HEK293T (cell line): ENCODE data around the gene PRKG2.

Experiments used
- CTCF ChIA-PET: fragments of 350-600 bp; formaldehyde crosslinking; extraction: SDS; loops from one replicate; lab custom pipeline; 2021; ENCODE audit warnings: antibody characterized with exemption, inconsistent platforms; lab: Yijun Ruan, JAX
- POLR2A ChIA-PET: fragments of 350-600 bp; formaldehyde crosslinking; extraction: SDS; loops from one replicate; lab custom pipeline; 2020; ENCODE audit warnings: antibody characterized with exemption, inconsistent platforms; lab: Yijun Ruan, JAX
- DNase-seq: peaks from one replicate; pipeline ENCODE4 v3.0.0; 2012; ENCODE audit warnings: mixed read lengths; ENCODE audit errors: extremely low spot score
- ARNT ChIP-seq: fragments of 450-650 bp; IDR thresholded peaks from 2 replicates; pipeline ENCODE4 v1.6.1; 2017; ENCODE audit warnings: mild to moderate bottlenecking
- BHLHE40 ChIP-seq: fragments of 450-650 bp; IDR thresholded peaks from 2 replicates; pipeline ENCODE4 v1.6.1; 2016; ENCODE audit warnings: mild to moderate bottlenecking, moderate library complexity, borderline replicate concordance
- CTBP1 ChIP-seq: fragments of 450-650 bp; IDR thresholded peaks from 2 replicates; pipeline ENCODE4 v1.6.1; 2016; ENCODE audit warnings: borderline replicate concordance
- ELF4 ChIP-seq: fragments of 450-650 bp; IDR thresholded peaks from 2 replicates; pipeline ENCODE4 v1.6.1; 2017; ENCODE audit warnings: antibody characterized with exemption
- FOXA1 ChIP-seq: fragments of 450-650 bp; IDR thresholded peaks from 2 replicates; pipeline ENCODE4 v1.6.1; 2016; ENCODE audit warnings: mild to moderate bottlenecking
- FOXK2 ChIP-seq: fragments of 450-650 bp; IDR thresholded peaks from 2 replicates; pipeline ENCODE4 v1.6.1; 2016; ENCODE audit warnings: mild to moderate bottlenecking
- FOXM1 ChIP-seq: fragments of 450-650 bp; IDR thresholded peaks from 2 replicates; pipeline ENCODE4 v1.6.1; 2017; ENCODE audit warnings: mild to moderate bottlenecking, borderline replicate concordance
- HDGF ChIP-seq: fragments of 450-650 bp; IDR thresholded peaks from 2 replicates; pipeline ENCODE4 v1.6.1; 2017; ENCODE audit warnings: antibody characterized with exemption, borderline replicate concordance
- L3MBTL2 ChIP-seq: fragments of 450-650 bp; conservative IDR thresholded peaks from 2 replicates; pipeline ENCODE4 v1.6.1; 2016; ENCODE audit warnings: mild to moderate bottlenecking
- LEF1 ChIP-seq: fragments of 450-650 bp; IDR thresholded peaks from 2 replicates; pipeline ENCODE4 v1.6.1; 2017; ENCODE audit warnings: mild to moderate bottlenecking, borderline replicate concordance
- NFRKB ChIP-seq: fragments of 450-650 bp; IDR thresholded peaks from 2 replicates; pipeline ENCODE4 v1.6.1; 2016; ENCODE audit warnings: mild to moderate bottlenecking, moderate library complexity
- PKNOX1 ChIP-seq: fragments of 450-650 bp; IDR thresholded peaks from 2 replicates; pipeline ENCODE4 v1.6.1; 2016
- SP1 ChIP-seq: fragments of 450-650 bp; IDR thresholded peaks from 2 replicates; pipeline ENCODE4 v1.6.1; 2017
- SUZ12 ChIP-seq: fragments of 450-650 bp; IDR thresholded peaks from 2 replicates; pipeline ENCODE4 v1.6.1; 2016; ENCODE audit warnings: mild to moderate bottlenecking
- TARDBP ChIP-seq: fragments of 450-650 bp; IDR thresholded peaks from 2 replicates; pipeline ENCODE4 v1.6.1; 2016
- ZNF384 ChIP-seq: fragments of 450-650 bp; IDR thresholded peaks from 2 replicates; pipeline ENCODE4 v1.6.1; 2016

The PRKG2 gene

GRCh38 chr4:81196126-81196650 is 18.8 kb downstream of the PRKG2 start:
- ChIA-PET CTCF (no interaction called here), POLR2A (no interaction called here)
- no peak for DNase-seq
- TF ChIP-seq FOXK2 (no peak), SUZ12 (no peak), BHLHE40 (no peak), L3MBTL2 (no peak), FOXM1 (no peak), ELF4 (no peak), SP1 (no peak), ZNF384 (no peak), CTBP1 (no peak), NFRKB (no peak), ARNT (no peak), PKNOX1 (no peak), LEF1 (no peak), TARDBP (no peak), FOXA1 (no peak), HDGF (no peak)

- POLR2A ChIA-PET, result no interaction called here
- TF ChIP-seq NFRKB (no peak), FOXM1 (no peak), PKNOX1 (no peak), ZNF384 (no peak), L3MBTL2 (no peak), ELF4 (no peak), HDGF (no peak), SUZ12 (no peak), ARNT (no peak), SP1 (no peak), FOXK2 (no peak), FOXA1 (no peak), CTBP1 (no peak), LEF1 (no peak)
- CTCF ChIA-PET, result no interaction called here
Measured at GRCh38 chr4:81195475-81195874, 19.5 kb downstream of the PRKG2 start.

GRCh38 chr4:81194286-81194685 is 20.7 kb downstream of the PRKG2 start:
- ChIA-PET CTCF (no interaction called here), POLR2A (no interaction called here)
- TF ChIP-seq NFRKB (no peak), CTBP1 (no peak), LEF1 (no peak), FOXA1 (no peak), HDGF (no peak), TARDBP (no peak), BHLHE40 (no peak), ARNT (no peak), FOXM1 (no peak), ZNF384 (no peak), ELF4 (no peak), SP1 (no peak), PKNOX1 (no peak), SUZ12 (no peak), L3MBTL2 (no peak)
- no peak for DNase-seq

More at GRCh38 chr4:81195475-81195874, 19.5 kb downstream of the PRKG2 start:
- no peak for DNase-seq

GRCh38 chr4:81180916-81181315 is 34.1 kb downstream of the PRKG2 start:
- POLR2A ChIA-PET, result no interaction called here
- TF ChIP-seq FOXM1, result no peak
- no peak for TF ChIP-seq NFRKB
- no peak for TF ChIP-seq TARDBP
- no peak for TF ChIP-seq SP1
- TF ChIP-seq PKNOX1, result no peak
- TF ChIP-seq LEF1, result no peak
- no peak for TF ChIP-seq L3MBTL2
- TF ChIP-seq ELF4, result no peak
- TF ChIP-seq FOXA1, result no peak
- TF ChIP-seq BHLHE40, result no peak
- TF ChIP-seq ZNF384, result no peak
- TF ChIP-seq HDGF, result no peak
- TF ChIP-seq SUZ12, result no peak
- no peak for TF ChIP-seq FOXK2
- TF ChIP-seq CTBP1, result no peak
- DNase-seq, result no peak
- CTCF ChIA-PET, result no interaction called here

GRCh38 chr4:81179326-81179725 is 35.7 kb downstream of the PRKG2 start:
- ChIA-PET CTCF (interaction anchor here (0.7 kb wide), 1 partner anchor 1471 kb away, joined by 3 read pairs; no protein-coding TSS in a partner anchor), POLR2A (no interaction called here)
- DNase-seq, result no peak
- TF ChIP-seq L3MBTL2, result no peak
- TF ChIP-seq FOXM1, result no peak
- TF ChIP-seq LEF1, result no peak
- no peak for TF ChIP-seq FOXK2
- TF ChIP-seq ELF4, result no peak
- TF ChIP-seq HDGF, result no peak
- no peak for TF ChIP-seq FOXA1
- TF ChIP-seq SUZ12, result no peak
- TF ChIP-seq ARNT, result no peak
- TF ChIP-seq TARDBP, result no peak
- no peak for TF ChIP-seq PKNOX1
